Heart right ventricle (tissue), 16 donors: ENCODE data around the gene CAMKMT. TPM values are rescaled to one million over a fixed set of nuclear protein-coding genes. Genes with fewer than 3 reads are reported as not detected.
"Not testable (repeated sequence)": the region's sequence is repeated elsewhere in the genome, so short reads cannot be mapped to it uniquely, and the experiment has no call there.

Experiments used
- ATAC-seq, 8 donors: fragments of 200-7000 bp; cut with Tn5 transposase; one replicate each; pipeline ENCODE4 v1.9.1; 2020; ENCODE audit warnings: mild to moderate bottlenecking in 8 of 8, moderate library complexity in 8 of 8, moderate number of reproducible peaks in 1 of 8
- DNase-seq, 2 donors: peaks; one replicate each; pipeline ENCODE4 v3.0.0-alpha.2; 2020
- H3K27ac ChIP-seq, 10 donors: fragments of 200-600 bp; sonication (generic) in 2 of 10; one replicate each; pipeline versions ENCODE4 v1.5.0 to v1.8.0; 2020 to 2022; ENCODE audit warnings: mild to moderate bottlenecking in 3 of 10
- H3K27me3 ChIP-seq, 7 donors: fragments of 200-600 bp; one replicate each; pipeline ENCODE4 v1.8.0; 2021 to 2022; ENCODE audit warnings: mild to moderate bottlenecking in 2 of 7
- H3K36me3 ChIP-seq, 9 donors: fragments of 200-600 bp; sonication (generic) in 1 of 9; one replicate each; pipeline versions ENCODE4 v1.5.0 to v1.8.0; 2020 to 2022; ENCODE audit warnings: mild to moderate bottlenecking in 2 of 9
- H3K4me1 ChIP-seq, 9 donors: fragments of 200-600 bp; sonication (generic) in 1 of 9; one replicate each; pipeline versions ENCODE4 v1.5.0 to v1.8.0; 2020 to 2022; ENCODE audit warnings: mild to moderate bottlenecking in 4 of 9
- H3K4me3 ChIP-seq, 10 donors: fragments of 200-600 bp; sonication (generic) in 2 of 10; one replicate each; pipeline versions ENCODE4 v1.5.0 to v1.8.0; 2020 to 2022; ENCODE audit warnings: mild to moderate bottlenecking in 7 of 10, moderate library complexity in 2 of 10
- H3K9me3 ChIP-seq, 11 donors: fragments of 200-600 bp in 10 of 11; sonication (generic) in 2 of 11; one replicate each; pipeline versions ENCODE4 v1.5.0 to v1.8.0; 2013 to 2022; ENCODE audit warnings: mild to moderate bottlenecking in 2 of 11, control low read depth in 1 of 11, moderate library complexity in 1 of 11
- CTCF ChIP-seq, 9 donors: fragments of 200-600 bp; sonication (generic) in 2 of 9; IDR thresholded peaks; one replicate each; pipeline versions ENCODE4 v1.5.0 to v1.8.0; 2021 to 2022; ENCODE audit warnings: antibody characterized with exemption in 9 of 9, mild to moderate bottlenecking in 5 of 9, moderate library complexity in 1 of 9
- WGBS, 2 donors: extraction: QIAGEN DNeasy Blood & Tissue Kit; methylation state at CpG; one replicate each; pipeline ENCODE4 v1.1.7; 2013; ENCODE audit warnings: inconsistent platforms in 1 of 2; 5-methylcytosine and 5-hydroxymethylcytosine counted together
- intact Hi-C, 10 donors: fragments of 100-400 bp; cut with DNase I; formaldehyde crosslinking; loops; one replicate each; pipeline versions ENCODE4 v1.11.1 to v1.14.2; 2022
- polyA plus RNA-seq, 2 donors: library from polyadenylated mRNA; stranded (reverse); fragments of 200-250 nt; gene quantifications; one replicate each; pipeline ENCODE4 v1.2.3, GENCODE V29; 2013
- total RNA-seq, 10 donors: library from RNA; stranded (reverse); fragmentation: NEBNext Ultra II Directional in 3 of 10; extraction: Animal tissue kit (Norgen Biotek cat#: 25700) in 3 of 10; gene quantifications; one replicate each; pipeline versions ENCODE4 v1.2.1 to v1.2.4, GENCODE V29; 2021 to 2023
- donor health status: Arrhythmogenic right ventricular cardiomyopathy.
- donor health status: ischemic (EF 13 %, LVEDD 7.1; RV severe dilation, severe dysfunction).
- donor health status: healthy with polysubstance abuse.
- donor health status: DM: no; HTN: yes; CAD: no.
- donor health status: DM: no; HTN: no; CAD: no.
- donor health status: ischemic (EF 25% LVEDD 6.9; RV normal size, moderate dysfunction).
- donor health status: ischemic (EF 25% LVEDD 5.7; RV mildly dilated, moderate dysfunction).
- donor health status: healthy.
- donor health status: DM: yes; HTN: yes; CAD: no.
- donor health status: Ischemic cardiomyopathy.
- donor health status: ischemic (EF 35%, LVEDD 5.7; RV mildly dilated, moderate dysfunction).
- donor health status: nonischemic (EF 11% LVEDD 7.7; RV severe dilation, severe dysfunction).
- donor health status: DM: yes; HTN: yes; CAD: no.
- donor health status: PGD.
- donor health status: ischemic (EF 29% LVEDD 5.4; RV normal size, mild dysfunction).
- donor health status: nonischemic (EF 23%, LVEDD 6.1; RV moderate dilation, normal function).

The CAMKMT gene
- total and polyA plus RNA-seq, 12 donors, result 4.1 to 6.4 (median 4.8) TPM

DNA sequence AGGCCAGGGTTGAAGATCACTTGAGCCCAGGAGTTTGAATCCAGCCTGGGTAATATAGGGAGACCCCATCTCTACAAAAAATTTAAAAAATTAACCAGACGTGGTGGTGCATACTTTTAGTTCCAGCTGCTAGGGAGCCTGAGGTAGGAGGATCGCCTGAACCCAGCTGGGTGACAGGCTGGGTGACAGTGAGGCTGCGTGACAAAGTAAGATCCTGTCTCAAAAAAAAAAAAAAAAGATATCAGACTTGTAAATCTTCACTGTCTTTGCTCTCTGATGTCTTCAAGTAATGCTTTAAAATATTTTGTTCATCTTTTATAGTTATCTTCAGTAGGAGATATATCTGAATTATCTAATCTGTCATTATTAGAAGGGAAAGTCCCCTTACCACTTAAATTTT is 10.5 kb downstream of the CAMKMT start:
- H3K27ac ChIP-seq, result no peak overlapping the region
- peaks cover 0 to 14% (median 0%) of the 10 kb centered on the region in 11 donors for H3K9me3 ChIP-seq
- no peak for DNase-seq
- H3K27me3 ChIP-seq, result no peaks in the 10 kb centered on the region
- no peaks in the 10 kb centered on the region for H3K4me1 ChIP-seq
- intact Hi-C loops, result loop anchor here in 1 of 10 donors (10.0 kb wide), 1 partner anchor 1613 kb away; no protein-coding TSS in a partner anchor
- no peak for ATAC-seq
- WGBS, 2 donors, result 95% methylated on average over 3 of the region's 3 CpGs
- H3K36me3 ChIP-seq, result no peaks in the 10 kb centered on the region
- TF ChIP-seq CTCF (IDR thresholded peaks at IDR 0.05), result no peak
- H3K4me3 ChIP-seq, result no peak overlapping the region

DNA sequence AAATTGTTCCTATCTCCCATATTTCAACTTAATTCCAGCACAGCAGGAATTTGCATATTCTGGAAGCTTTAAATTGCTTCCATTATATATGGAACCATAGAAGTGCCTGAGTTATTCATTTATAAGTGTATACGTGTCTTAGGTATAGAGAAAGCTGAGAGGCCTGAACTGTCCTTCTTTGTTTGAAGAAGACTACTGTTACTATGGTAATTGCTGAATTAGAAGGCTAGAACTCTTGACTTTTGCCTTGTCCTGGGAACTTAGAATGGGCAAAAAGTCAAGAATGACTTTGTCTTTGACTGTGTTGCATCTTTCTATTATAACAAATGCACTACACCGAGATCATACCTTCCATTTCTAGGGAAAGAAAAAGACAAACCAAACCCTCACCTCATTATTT is 15.7 kb downstream of the CAMKMT start:
- intact Hi-C loops, result loop anchor here in 1 of 10 donors (10.0 kb wide), 1 partner anchor 1607 kb away; no protein-coding TSS in a partner anchor
- WGBS, 2 donors, result 93 to 99% methylated on average over 2 of the region's 2 CpGs
- Histone ChIP-seq H3K4me3 (no peak overlapping the region), H3K27ac (no peak overlapping the region), H3K4me1 (no peaks in the 10 kb centered on the region), H3K36me3 (peaks cover 0 to 5% (median 0%) of the 10 kb centered on the region in 9 donors), H3K9me3 (no peaks in the 10 kb centered on the region), H3K27me3 (no peaks in the 10 kb centered on the region)
- DNase-seq (no peak), ATAC-seq (no peak)
- no peak for TF ChIP-seq CTCF (IDR thresholded peaks at IDR 0.05)

DNA sequence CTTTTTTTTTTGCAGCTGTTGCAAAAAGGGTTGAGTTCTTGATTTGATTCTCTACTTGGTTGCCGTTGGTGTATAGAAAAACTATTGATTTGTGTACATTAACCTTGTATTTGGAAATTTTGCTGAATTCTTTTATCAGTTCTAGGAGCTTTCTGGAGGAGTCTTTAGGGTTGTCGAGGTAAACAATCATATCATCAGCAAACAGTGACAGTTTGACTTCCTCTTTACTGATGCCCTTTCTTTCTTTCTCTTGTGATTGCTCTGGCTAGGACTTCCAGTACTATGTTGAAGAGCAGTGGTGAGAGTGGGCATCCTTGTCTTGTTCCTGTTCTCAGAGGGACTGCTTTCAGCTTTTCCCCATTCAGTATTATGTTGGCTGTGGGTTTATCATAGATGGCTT is 23.5 kb downstream of the CAMKMT start:
- not testable (repeated sequence) for ATAC-seq, H3K4me1 ChIP-seq, H3K4me3 ChIP-seq, DNase-seq, H3K27ac ChIP-seq, H3K27me3 ChIP-seq
- H3K36me3 ChIP-seq, result peaks cover 0 to 14% (median 0%) of the 10 kb centered on the region in 9 donors
- intact Hi-C loops, result loop anchor here in 1 of 10 donors (10.0 kb wide), 1 partner anchor 570 kb away; no protein-coding TSS in a partner anchor
- 77 to 88% methylated on average over 2 of the region's 2 CpGs for WGBS, 2 donors
- peaks cover 0 to 25% (median 0%) of the 10 kb centered on the region in 11 donors for H3K9me3 ChIP-seq

DNA sequence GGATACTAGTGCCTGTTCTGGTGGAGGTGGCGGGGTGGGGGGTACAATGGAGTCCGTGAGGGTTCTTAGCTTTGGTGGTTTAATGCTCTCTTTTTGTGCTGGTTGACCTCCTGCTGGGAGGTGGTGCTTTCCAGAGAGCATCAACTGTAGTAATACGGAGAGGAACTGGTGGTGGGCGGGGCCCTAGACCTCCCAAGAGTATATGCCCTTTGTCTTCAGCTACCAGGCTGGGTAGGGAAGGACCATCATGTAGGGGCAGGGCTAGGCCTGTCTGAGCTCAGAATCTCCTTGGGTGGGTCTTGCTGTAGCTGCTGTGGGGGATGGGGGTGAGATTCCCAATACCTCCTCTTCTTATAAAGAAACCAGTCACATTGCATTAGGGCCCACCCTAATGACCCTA is 27.1 kb downstream of the CAMKMT start:
- no peak for TF ChIP-seq CTCF (IDR thresholded peaks at IDR 0.05)
- intact Hi-C loops, result loop anchor here in 1 of 10 donors (10.0 kb wide), 1 partner anchor 566 kb away; no protein-coding TSS in a partner anchor
- no peak for DNase-seq
- 53 to 59% methylated on average over 4 of the region's 4 CpGs for WGBS, 2 donors
- Histone ChIP-seq H3K27me3 (no peaks in the 10 kb centered on the region), H3K4me3 (no peak overlapping the region), H3K27ac (no peak overlapping the region), H3K9me3 (peaks cover 0 to 25% (median 0%) of the 10 kb centered on the region in 11 donors), H3K36me3 (no peaks in the 10 kb centered on the region), H3K4me1 (no peaks in the 10 kb centered on the region)
- ATAC-seq, result no peak

- peak in 2 of 9 donors; percentile 4 to 18 for TF ChIP-seq CTCF (IDR thresholded peaks at IDR 0.05)
- 86 to 90% methylated on average over 1 of the region's 1 CpG for WGBS, 2 donors
- no peaks in the 10 kb centered on the region for H3K27me3 ChIP-seq
- no peaks in the 10 kb centered on the region for H3K4me1 ChIP-seq
- peaks cover 0 to 18% (median 0%) of the 10 kb centered on the region in 11 donors for H3K9me3 ChIP-seq
- no peak overlapping the region for H3K4me3 ChIP-seq
- no peak overlapping the region for H3K27ac ChIP-seq
- ATAC-seq (no peak), DNase-seq (no peak)
- intact Hi-C loops, result loop anchor here in 7 of 10 donors (5.0 to 10.0 kb wide), 5 partner anchors 85 to 567 kb away; no protein-coding TSS in a partner anchor
- H3K36me3 ChIP-seq, result no peaks in the 10 kb centered on the region
These were observed 28.1 kb downstream of the CAMKMT start for GRCh38 chr2:44389895-44390294.
